ENCODE measurements around the gene TRIM71.
"Not testable (repeated sequence)": the region's sequence is repeated elsewhere in the genome, so short reads cannot be mapped to it uniquely, and the experiment has no call there.

TRIM71 gene

GRCh38 chr3:32817558-32818228, at the start of gene TRIM71:
TSS of gene TRIM71 (plus strand) at chr3:32817997. CDS start at chr3:32818081, 84 bp downstream.
- peak; percentile 73 for DNase-seq

GRCh38 chr3:32778389-32778788, 39.4 kb upstream of the TRIM71 start:
- no peak for DNase-seq

GRCh38 chr3:32780071-32780734, 37.6 kb upstream of the TRIM71 start:
- no peak for DNase-seq

GRCh38 chr3:32780735-32781210, 37.0 kb upstream of the TRIM71 start:
- DNase-seq: peak; percentile 96

- peak; percentile 96 for DNase-seq
Measured at GRCh38 chr3:32781211-32781968, 36.4 kb upstream of the TRIM71 start.

GRCh38 chr3:32781969-32782270, 35.9 kb upstream of the TRIM71 start:
- not testable (repeated sequence) for DNase-seq

DNA sequence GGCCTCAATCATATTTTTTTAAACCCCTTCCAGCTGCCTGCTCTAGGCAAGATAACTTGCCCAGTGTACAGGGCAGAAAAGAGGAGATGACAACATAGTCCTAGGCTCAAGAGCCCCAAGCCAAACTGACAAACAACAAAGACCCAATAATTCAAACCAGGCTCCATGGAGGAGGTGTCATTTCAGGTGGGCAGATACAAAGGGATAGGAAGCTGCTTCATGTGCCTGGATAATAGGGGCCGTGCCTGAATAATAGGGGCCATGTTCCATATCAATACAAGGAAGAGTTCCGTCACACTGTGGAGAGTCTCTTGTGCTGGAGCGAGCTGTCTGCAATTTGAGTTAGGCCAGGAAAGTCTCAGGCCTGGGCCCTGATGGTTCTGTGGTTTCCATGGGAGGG, 35.4 kb upstream of the TRIM71 start:
- no peak for DNase-seq

DNA sequence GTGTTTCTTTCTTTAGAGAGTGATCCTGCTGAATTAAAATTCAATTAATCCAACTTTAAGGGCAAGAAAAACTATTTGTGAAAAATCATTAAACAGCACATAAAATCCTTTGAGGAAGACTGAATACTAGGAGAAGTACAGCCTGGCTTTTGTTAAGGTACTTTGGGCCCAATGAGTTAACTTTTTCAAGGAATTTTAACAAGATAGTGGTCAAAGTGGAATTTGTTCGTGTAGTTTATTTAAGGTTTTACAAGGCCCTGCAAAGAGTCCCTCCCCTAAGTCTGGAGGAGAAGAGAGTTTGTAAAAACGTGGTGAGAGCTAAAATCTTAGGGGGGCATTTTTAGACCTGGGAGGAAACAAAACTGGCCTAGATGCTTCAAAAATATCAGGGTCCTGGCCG, 26.0 kb upstream of the TRIM71 start:
- DNase-seq: no peak

- DNase-seq: peak; percentile 91
Measured at GRCh38 chr3:32794487-32795308, 23.1 kb upstream of the TRIM71 start.

GRCh38 chr3:32796384-32796950, 21.3 kb upstream of the TRIM71 start:
- DNase-seq: not testable (repeated sequence)

- peak; percentile 85 for DNase-seq
Measured at GRCh38 chr3:32797776-32798175, 20.0 kb upstream of the TRIM71 start.

DNA sequence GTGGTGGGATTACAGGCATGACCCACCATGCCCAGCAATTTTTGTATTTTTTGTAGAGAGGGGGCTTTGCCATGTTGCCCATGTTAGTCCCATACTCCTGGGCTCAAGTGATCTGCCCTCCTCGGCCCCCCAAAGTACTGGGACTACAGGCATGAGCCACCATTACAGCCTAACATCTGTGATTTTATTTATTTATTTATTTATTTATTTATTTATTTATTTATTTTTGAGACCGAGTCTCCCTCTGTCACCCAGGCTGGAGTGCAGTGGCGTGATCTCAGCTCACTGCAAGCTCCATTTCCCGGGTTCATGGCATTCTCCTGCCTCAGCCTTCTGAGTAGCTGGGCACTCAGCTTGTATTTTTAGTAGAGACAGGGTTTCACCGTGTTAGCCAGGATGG, 16.4 kb upstream of the TRIM71 start:
- DNase-seq: not testable (repeated sequence)

GRCh38 chr3:32813180-32813579, 4.6 kb upstream of the TRIM71 start:
- DNase-seq: peak; percentile 65

- no peak for DNase-seq
Measured at GRCh38 chr3:32814361-32814760, 3.4 kb upstream of the TRIM71 start.

GRCh38 chr3:32815841-32816438, 1.9 kb upstream of the TRIM71 start:
- peak; percentile 72 for DNase-seq

GRCh38 chr3:32816439-32817256, 1.1 kb upstream of the TRIM71 start:
- DNase-seq: peak; percentile 95

- DNase-seq: peak; percentile 67
Measured at GRCh38 chr3:32817257-32817557, 590 bp upstream of the TRIM71 start.

- DNase-seq: peak; percentile 53
Measured at GRCh38 chr3:32818229-32818969, 602 bp downstream of the TRIM71 start.

- DNase-seq: peak; percentile 61
Measured at GRCh38 chr3:32818970-32819511, 1.2 kb downstream of the TRIM71 start.
